ENCODE results near the gene RASAL1.
A peak's percentile ranks its signal among the peaks of the same experiment; 100 is the strongest.
"Not testable (repeated sequence)": the region's sequence is repeated elsewhere in the genome, so short reads cannot be mapped to it uniquely, and the experiment has no call there.

The RASAL1 gene

GRCh38 chr12:113142173-113142885 is 6.8 kb upstream of the RASAL1 start:
- Histone ChIP-seq H3K4me3 (ENCODE audit: low read length) (no peak overlapping the region), H3K27me3 (ENCODE audit: low read depth, low read length) (no peaks in the 10 kb centered on the region), H4K20me1 (ENCODE audit: insufficient read depth, low read length) (no peaks in the 10 kb centered on the region), H3K27ac (ENCODE audit: low read length) (no peak overlapping the region), H3K9ac (ENCODE audit: low read length) (no peak overlapping the region), H3K4me1 (ENCODE audit: low read length) (peaks cover 6% of the 10 kb centered on the region; the same call in 1 of the 2 replicates), H3K36me3 (replicated peaks; ENCODE audit: low read depth, low read length) (no peaks in the 10 kb centered on the region), H3K4me2 (ENCODE audit: low read length) (no peak overlapping the region), H3K9me3 (ENCODE audit: insufficient read depth, low read length) (no peaks in the 10 kb centered on the region), H2AFZ (ENCODE audit: low read depth, low read length) (peak overlapping the region; percentile 64; the same call in 1 of the 2 replicates), H3K79me2 (ENCODE audit: low read length) (no peaks in the 10 kb centered on the region)
- TF ChIP-seq CTCF (IDR thresholded peaks at IDR 0.05; ENCODE audit: low read depth, low read length) (no peak), EZH2phosphoT487 (IDR thresholded peaks at IDR 0.05; ENCODE audit: low read depth) (no peak)

- H3K27ac ChIP-seq (ENCODE audit: low read length); H3K36me3 ChIP-seq (replicated peaks; ENCODE audit: low read depth, low read length); H3K4me1 ChIP-seq (ENCODE audit: low read length); H3K9ac ChIP-seq (ENCODE audit: low read length); H3K4me3 ChIP-seq (ENCODE audit: low read length); H3K79me2 ChIP-seq (ENCODE audit: low read length); H3K27me3 ChIP-seq (ENCODE audit: low read depth, low read length); H3K4me2 ChIP-seq (ENCODE audit: low read length); H4K20me1 ChIP-seq (ENCODE audit: insufficient read depth, low read length); H3K9me3 ChIP-seq (ENCODE audit: insufficient read depth, low read length): not testable (repeated sequence)
- H2AFZ ChIP-seq (ENCODE audit: low read depth, low read length), result peak overlapping the region; percentile 64; the same call in 1 of the 2 replicates
Observed at GRCh38 chr12:113141716-113142115, 6.2 kb upstream of the RASAL1 start.

GRCh38 chr12:113140706-113141105 is 5.1 kb upstream of the RASAL1 start:
- Histone ChIP-seq H3K4me3 (ENCODE audit: low read length) (no peak overlapping the region), H3K79me2 (ENCODE audit: low read length) (no peaks in the 10 kb centered on the region), H3K27me3 (ENCODE audit: low read depth, low read length) (0 out of 2 replicates have a peak, but pooled peaks cover 5% of the 10 kb centered on the region), H4K20me1 (ENCODE audit: insufficient read depth, low read length) (no peaks in the 10 kb centered on the region), H3K4me1 (ENCODE audit: low read length) (peaks cover 6% of the 10 kb centered on the region; the same call in 1 of the 2 replicates), H3K4me2 (ENCODE audit: low read length) (no peak overlapping the region), H3K36me3 (replicated peaks; ENCODE audit: low read depth, low read length) (no peaks in the 10 kb centered on the region), H3K27ac (ENCODE audit: low read length) (no peak overlapping the region), H3K9me3 (ENCODE audit: insufficient read depth, low read length) (no peaks in the 10 kb centered on the region), H2AFZ (ENCODE audit: low read depth, low read length) (no peak overlapping the region), H3K9ac (ENCODE audit: low read length) (no peak overlapping the region)
- TF ChIP-seq EZH2phosphoT487 (IDR thresholded peaks at IDR 0.05; ENCODE audit: low read depth) (no peak), CTCF (IDR thresholded peaks at IDR 0.05; ENCODE audit: low read depth, low read length) (no peak)

- Histone ChIP-seq H3K4me2 (ENCODE audit: low read length) (no peak overlapping the region), H3K27ac (ENCODE audit: low read length) (no peak overlapping the region), H2AFZ (ENCODE audit: low read depth, low read length) (no peak overlapping the region), H4K20me1 (ENCODE audit: insufficient read depth, low read length) (no peaks in the 10 kb centered on the region), H3K27me3 (ENCODE audit: low read depth, low read length) (0 out of 2 replicates have a peak, but pooled peaks cover 5% of the 10 kb centered on the region), H3K36me3 (replicated peaks; ENCODE audit: low read depth, low read length) (no peaks in the 10 kb centered on the region), H3K4me1 (ENCODE audit: low read length) (peaks cover 6% of the 10 kb centered on the region; the same call in 1 of the 2 replicates), H3K9ac (ENCODE audit: low read length) (no peak overlapping the region), H3K79me2 (ENCODE audit: low read length) (no peaks in the 10 kb centered on the region), H3K9me3 (ENCODE audit: insufficient read depth, low read length) (no peaks in the 10 kb centered on the region), H3K4me3 (ENCODE audit: low read length) (no peak overlapping the region)
- no peak for TF ChIP-seq CTCF (IDR thresholded peaks at IDR 0.05; ENCODE audit: low read depth, low read length)
- no peak for TF ChIP-seq EZH2phosphoT487 (IDR thresholded peaks at IDR 0.05; ENCODE audit: low read depth)
Observed at GRCh38 chr12:113138826-113139225, 3.3 kb upstream of the RASAL1 start.
